DMS79 treated with DMSO at 0.1 percent for 48 hours (cell line): ENCODE results near the gene FBXO47.
A peak's percentile ranks its signal among the peaks of the same experiment; 100 is the strongest.

ENCODE experiments used
- DNase-seq: peaks from one replicate; lab custom pipeline; 2025; lab: John Stamatoyannopoulos, UW

The FBXO47 gene

GRCh38 chr17:38967290-38967738 is at the start of gene FBXO47:
FBXO47 (minus strand) TSS chr17:38967403; CDS start chr17:38963025, 4,378 bp downstream.
- DNase-seq, result no peak

- no peak for DNase-seq
These were observed 49.3 kb upstream of the FBXO47 start for GRCh38 chr17:39016193-39017153.

GRCh38 chr17:39015546-39015935 is 48.3 kb upstream of the FBXO47 start:
- DNase-seq, result no peak

- no peak for DNase-seq
These were observed 47.8 kb upstream of the FBXO47 start for GRCh38 chr17:39014795-39015545.

GRCh38 chr17:39014044-39014794 is 47.0 kb upstream of the FBXO47 start:
- no peak for DNase-seq

GRCh38 chr17:39012725-39013124 is 45.5 kb upstream of the FBXO47 start:
- DNase-seq, result no peak

- no peak for DNase-seq
These were observed 44.8 kb upstream of the FBXO47 start for GRCh38 chr17:39011907-39012468.

GRCh38 chr17:39009581-39010001 is 42.4 kb upstream of the FBXO47 start:
- no peak for DNase-seq

- DNase-seq, result no peak
These were observed 41.4 kb upstream of the FBXO47 start for GRCh38 chr17:39008633-39009032.

GRCh38 chr17:39002991-39003715 is 36.0 kb upstream of the FBXO47 start:
- no peak for DNase-seq

GRCh38 chr17:39001703-39002637 is 34.8 kb upstream of the FBXO47 start:
- no peak for DNase-seq

- no peak for DNase-seq
These were observed 32.9 kb upstream of the FBXO47 start for GRCh38 chr17:39000021-39000601.

GRCh38 chr17:38996660-38997337 is 29.6 kb upstream of the FBXO47 start:
- DNase-seq, result no peak

GRCh38 chr17:38994026-38994425 is 26.8 kb upstream of the FBXO47 start:
- DNase-seq, result peak; percentile 9

GRCh38 chr17:38984666-38985065 is 17.5 kb upstream of the FBXO47 start:
- DNase-seq, result no peak

GRCh38 chr17:38982858-38983746 is 15.9 kb upstream of the FBXO47 start:
- peak; percentile 75 for DNase-seq

- no peak for DNase-seq
These were observed 14.4 kb upstream of the FBXO47 start for GRCh38 chr17:38981636-38982035.
